NT2/D1 (cell line): ENCODE results near the gene ANKS3.

Experiments
- SUZ12 ChIP-seq: IDR thresholded peaks from 2 replicates; pipeline ENCODE4 v1.6.1; 2011; ENCODE audit not compliant: insufficient read length, insufficient read depth; ENCODE audit errors: extremely low read depth
- YY1 ChIP-seq: IDR thresholded peaks from 2 replicates; pipeline ENCODE4 v1.6.1; 2011; ENCODE audit not compliant: insufficient read length, insufficient read depth
- ZNF274 ChIP-seq: IDR thresholded peaks from 2 replicates; pipeline ENCODE4 v1.6.1; 2011; ENCODE audit warnings: mild to moderate bottlenecking, low read depth, low read length

- TF ChIP-seq ZNF274, result no peak
- TF ChIP-seq YY1, result no peak
- no peak for TF ChIP-seq SUZ12
Observed at GRCh38 chr16:4667203-4667963, 66.7 kb downstream of the ANKS3 start.
